RCC 7860 (cell line): ENCODE results near the gene KRTCAP2.
"Not testable (repeated sequence)": the region's sequence is repeated elsewhere in the genome, so short reads cannot be mapped to it uniquely, and the experiment has no call there.

Source experiments
- DNase-seq: peaks from one replicate; pipeline ENCODE4 v3.0.0-alpha.2; 2015; ENCODE audit warnings: low spot score
- FAIRE-seq: peaks from 2 replicates; lab custom pipeline; 2012; peaks lifted over from hg19 to GRCh38; lab: Jason Lieb, UNC

Gene KRTCAP2

GRCh38 chr1:155200920-155201319 lies 27.8 kb upstream of the KRTCAP2 start:
- no peak for FAIRE-seq
- DNase-seq: no peak

- DNase-seq: no peak
- FAIRE-seq: no peak
These were observed 26.7 kb upstream of the KRTCAP2 start for GRCh38 chr1:155199792-155200191.

- no peak for DNase-seq
- no peak for FAIRE-seq
These were observed 25.4 kb upstream of the KRTCAP2 start for GRCh38 chr1:155198547-155198906.

GRCh38 chr1:155197901-155198546 lies 24.9 kb upstream of the KRTCAP2 start:
- DNase-seq (no peak), FAIRE-seq (no peak)

GRCh38 chr1:155196893-155197638 lies 24.0 kb upstream of the KRTCAP2 start:
- FAIRE-seq (no peak), DNase-seq (no peak)

GRCh38 chr1:155196103-155196892 lies 23.2 kb upstream of the KRTCAP2 start:
- no peak for DNase-seq
- no peak for FAIRE-seq

GRCh38 chr1:155195201-155196102 lies 22.3 kb upstream of the KRTCAP2 start:
- DNase-seq (no peak), FAIRE-seq (no peak)

GRCh38 chr1:155193991-155194240 lies 20.8 kb upstream of the KRTCAP2 start:
- not testable (repeated sequence) for DNase-seq, FAIRE-seq

GRCh38 chr1:155193275-155193990 lies 20.3 kb upstream of the KRTCAP2 start:
- FAIRE-seq: peak; percentile 4
- DNase-seq: peak; percentile 74

- FAIRE-seq (no peak), DNase-seq (no peak)
These were observed 19.5 kb upstream of the KRTCAP2 start for GRCh38 chr1:155192346-155193274.

GRCh38 chr1:155191904-155192303 lies 18.8 kb upstream of the KRTCAP2 start:
- no peak for FAIRE-seq
- no peak for DNase-seq

- DNase-seq, FAIRE-seq: not testable (repeated sequence)
These were observed 16.8 kb upstream of the KRTCAP2 start for GRCh38 chr1:155189926-155190325.

GRCh38 chr1:155188268-155188667 lies 15.2 kb upstream of the KRTCAP2 start:
- FAIRE-seq (no peak), DNase-seq (no peak)

- FAIRE-seq (no peak), DNase-seq (no peak)
These were observed 14.4 kb upstream of the KRTCAP2 start for GRCh38 chr1:155187456-155187891.

- no peak for FAIRE-seq
- DNase-seq: no peak
These were observed 13.8 kb upstream of the KRTCAP2 start for GRCh38 chr1:155186794-155187455.

GRCh38 chr1:155186067-155186793 lies 13.1 kb upstream of the KRTCAP2 start:
- no peak for FAIRE-seq
- DNase-seq: no peak

GRCh38 chr1:155185783-155186066 lies 12.6 kb upstream of the KRTCAP2 start:
- DNase-seq: no peak
- FAIRE-seq: no peak
